ENCODE data around the gene NEURL1.
A peak's percentile ranks its signal among the peaks of the same experiment; 100 is the strongest.

Gene NEURL1

DNA sequence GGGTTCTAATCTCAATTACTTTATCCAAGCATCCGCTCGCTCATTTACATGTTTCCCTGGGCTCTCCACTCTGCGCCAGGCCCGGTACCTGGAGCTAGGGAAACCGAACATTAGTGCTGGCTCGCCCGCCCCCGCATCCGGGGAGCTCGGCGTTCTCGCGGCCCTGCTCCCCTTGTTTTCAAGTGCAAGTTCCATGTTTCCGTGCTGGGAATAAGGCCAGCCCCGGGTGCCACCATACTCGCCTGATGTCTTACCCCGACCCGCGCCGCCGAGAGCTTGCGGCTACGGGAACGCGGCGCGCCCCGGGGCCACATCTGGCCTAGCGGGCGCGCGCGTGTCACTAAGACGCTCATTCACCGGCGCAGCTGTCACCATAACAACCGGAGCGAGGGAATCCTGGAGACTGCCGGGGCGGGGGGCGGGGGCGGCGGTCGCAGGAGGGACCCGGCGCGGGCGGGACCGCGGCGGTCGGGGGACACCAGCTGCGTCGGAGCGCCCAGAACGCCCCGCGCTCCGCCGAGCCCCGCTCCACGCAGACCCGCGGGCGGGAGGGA is at the start of gene NEURL1:
Gene NEURL1, plus strand, starts transcription at position 344 of the 554 bp plus-strand sequence. CDS start 683 bp downstream, outside the sequence.
- DNase-seq, result peak; percentile 33

- no peak for DNase-seq
Measured at GRCh38 chr10:103444478-103444877, 49.0 kb upstream of the NEURL1 start.

DNA sequence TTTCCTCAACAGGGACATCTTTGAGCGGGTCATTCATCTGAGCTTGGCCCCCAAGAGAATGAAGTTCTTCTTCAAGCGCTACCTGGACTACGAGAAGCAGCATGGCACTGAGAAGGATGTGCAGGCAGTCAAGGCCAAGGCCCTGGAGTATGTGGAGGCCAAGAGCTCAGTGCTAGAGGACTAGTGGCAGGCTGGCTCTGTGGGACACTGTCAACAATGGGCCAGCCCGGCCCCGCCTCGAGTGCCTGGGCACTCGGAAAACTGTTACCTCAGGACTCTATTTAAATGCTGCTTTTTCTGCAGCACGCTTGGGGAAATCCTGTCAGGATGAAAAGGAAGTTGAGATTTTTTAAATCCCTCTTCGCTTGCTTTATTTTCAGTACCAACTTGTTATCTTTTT is 48.1 kb upstream of the NEURL1 start:
- no peak for DNase-seq

GRCh38 chr10:103445767-103446567 is 47.5 kb upstream of the NEURL1 start:
- DNase-seq, result no peak

- no peak for DNase-seq
Measured at GRCh38 chr10:103447187-103447586, 46.3 kb upstream of the NEURL1 start.

DNA sequence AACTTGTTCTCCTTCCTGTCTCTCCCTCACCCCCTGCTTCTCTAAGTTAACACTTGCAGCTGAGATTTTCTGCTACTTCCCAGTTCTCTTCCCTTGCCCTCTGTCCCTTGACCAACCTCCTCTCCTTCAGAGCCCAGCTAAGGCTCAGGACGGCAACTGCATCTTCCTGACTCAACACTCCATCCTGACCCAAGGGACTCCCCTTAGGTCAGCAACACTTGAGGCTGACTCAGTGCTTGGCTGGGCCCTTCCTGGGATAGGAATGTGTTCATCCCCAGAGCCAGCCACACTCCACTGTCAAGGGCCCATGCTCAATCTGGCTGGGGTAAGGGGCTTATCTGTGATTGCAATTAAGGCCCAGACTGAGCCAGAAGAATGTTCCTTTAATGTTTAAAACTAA is 44.8 kb upstream of the NEURL1 start:
- no peak for DNase-seq

GRCh38 chr10:103449208-103450144 is 44.0 kb upstream of the NEURL1 start:
- no peak for DNase-seq

DNA sequence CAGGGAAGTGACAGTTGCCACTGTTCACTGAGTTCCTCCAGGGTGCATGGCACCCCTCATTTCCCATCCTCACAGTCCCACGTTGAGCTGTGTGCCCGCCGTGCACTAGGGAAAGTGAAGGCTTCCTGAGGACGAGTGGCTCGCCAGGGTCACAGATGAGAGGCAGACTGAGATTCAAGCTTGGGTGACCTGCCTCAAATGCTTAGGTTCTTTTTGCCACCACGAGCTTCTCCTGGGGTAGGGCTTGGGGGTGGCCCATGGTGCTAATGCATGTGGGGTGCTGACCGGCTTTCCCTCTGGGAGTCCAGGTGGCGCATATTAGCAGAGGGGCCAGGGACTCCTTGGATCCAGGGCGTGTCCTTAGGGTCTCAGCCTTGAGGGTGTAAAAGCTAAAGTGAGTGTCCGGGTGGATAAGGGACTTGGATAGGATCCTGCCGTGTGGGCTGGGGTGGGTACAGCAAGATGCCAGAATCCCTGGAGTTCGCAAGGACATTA is 43.3 kb upstream of the NEURL1 start:
- DNase-seq, result no peak

DNA sequence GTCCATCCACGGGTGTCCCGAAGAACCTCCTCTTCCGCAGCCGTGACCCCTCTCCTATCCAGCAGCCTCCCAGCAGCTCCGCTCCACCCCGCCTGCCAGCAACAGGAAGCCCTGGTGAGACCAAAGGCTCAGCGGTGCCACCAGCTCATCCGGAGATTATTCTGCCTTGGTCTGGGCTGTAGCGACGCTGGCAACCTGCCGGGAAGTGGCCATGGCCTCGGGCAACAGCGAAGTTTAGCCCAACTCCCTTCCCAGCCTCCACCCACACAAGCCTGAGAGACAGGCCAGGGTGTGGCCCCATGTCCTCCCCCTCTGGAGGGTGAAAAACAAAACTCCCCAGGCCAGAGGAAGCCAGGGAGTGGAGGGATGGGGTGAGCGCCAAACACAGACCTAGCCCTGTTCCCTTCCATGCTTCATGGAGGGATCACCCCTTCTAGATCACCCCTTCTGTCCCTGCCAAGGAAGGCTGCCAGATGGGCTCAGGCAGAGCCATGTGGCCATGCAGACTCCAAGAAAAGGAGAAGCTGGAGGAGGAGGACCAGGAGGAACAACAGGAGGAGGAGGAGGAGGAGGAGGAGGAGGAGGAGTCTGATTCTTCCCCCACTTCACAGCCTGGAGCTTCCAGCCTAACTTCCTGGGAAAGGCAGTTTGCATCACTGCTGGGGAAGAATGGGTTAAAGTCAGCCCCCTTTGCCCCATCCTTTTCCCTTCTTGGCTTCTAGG is 42.3 kb upstream of the NEURL1 start:
- DNase-seq, result peak; percentile 56

DNA sequence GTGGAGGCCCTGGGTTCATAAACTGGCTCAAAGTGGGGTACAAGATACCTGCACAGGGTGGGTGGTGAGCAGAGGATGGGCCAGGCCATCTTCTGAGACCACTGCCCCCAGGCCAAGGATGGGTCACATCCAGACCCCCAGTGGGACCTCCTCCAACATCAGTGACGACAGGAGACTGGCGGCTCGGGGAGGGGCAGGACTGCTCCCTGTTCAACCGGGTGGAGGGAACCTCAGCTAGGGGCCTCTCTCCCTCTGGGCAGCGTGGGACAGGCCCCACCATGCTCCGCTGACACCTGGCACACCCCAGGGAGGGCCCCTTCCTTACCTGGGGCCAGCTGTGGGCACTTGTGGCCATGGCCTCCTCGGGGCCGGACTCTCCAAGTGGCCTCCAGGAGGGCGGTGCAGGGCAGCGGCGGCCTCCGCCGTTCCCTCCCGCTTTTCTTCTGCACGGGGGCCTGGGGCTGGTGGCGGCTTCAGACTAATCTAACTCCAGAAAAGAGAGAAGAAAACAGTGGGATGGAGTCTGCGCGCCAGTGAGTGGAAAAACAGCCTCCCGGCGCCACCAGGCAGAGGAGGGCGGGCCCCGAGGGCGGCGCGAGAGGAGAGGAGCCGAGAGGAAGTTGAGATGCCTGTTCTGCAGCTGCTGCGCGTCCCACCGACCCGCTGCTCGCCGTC is 41.5 kb upstream of the NEURL1 start, which contains the start of gene CALHM2:
Gene CALHM2, minus strand, starts transcription at position 540 of the 675 bp plus-strand sequence. CDS start 2,429 bp downstream, outside the sequence.
- DNase-seq, result peak; percentile 69

DNA sequence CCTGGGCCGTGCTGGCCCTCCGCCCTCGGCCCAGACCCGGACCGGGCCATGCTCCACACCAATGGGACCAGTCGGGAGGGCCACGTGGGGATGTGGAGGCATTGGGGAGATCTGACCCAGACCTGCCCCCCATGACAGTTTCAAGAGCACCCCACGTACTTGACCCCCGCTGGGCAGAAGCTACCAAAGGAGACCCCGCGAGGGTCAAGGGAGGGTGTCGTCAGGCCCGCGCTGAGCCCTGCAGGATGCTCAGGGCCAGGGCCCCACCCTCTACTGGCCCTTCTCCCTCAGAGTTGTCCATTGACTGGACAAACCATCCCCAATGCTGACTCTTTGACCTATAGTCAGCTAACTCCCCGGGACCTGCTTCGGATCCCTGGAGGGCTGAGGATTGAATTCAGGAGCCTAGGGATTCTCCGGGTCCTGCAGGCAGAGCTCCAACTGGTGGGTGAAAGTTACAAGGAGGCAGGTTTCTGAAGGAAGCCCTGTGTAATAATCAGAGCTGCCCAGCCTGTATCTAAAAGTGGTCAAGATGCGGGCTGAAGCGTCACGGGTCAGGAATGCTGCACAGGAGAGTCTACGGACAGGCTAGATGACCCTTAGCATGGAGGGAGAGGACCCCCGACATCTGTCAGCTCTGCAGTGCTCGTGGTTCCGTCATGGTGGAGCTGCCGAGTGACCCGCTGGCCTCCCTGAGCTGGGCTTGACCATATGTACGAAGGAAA is 40.8 kb upstream of the NEURL1 start:
- DNase-seq, result no peak

GRCh38 chr10:103454026-103454425 is 39.5 kb upstream of the NEURL1 start:
- DNase-seq, result no peak

GRCh38 chr10:103455235-103455634 is 38.3 kb upstream of the NEURL1 start:
- no peak for DNase-seq

GRCh38 chr10:103456074-103456660 is 37.3 kb upstream of the NEURL1 start:
- no peak for DNase-seq

DNA sequence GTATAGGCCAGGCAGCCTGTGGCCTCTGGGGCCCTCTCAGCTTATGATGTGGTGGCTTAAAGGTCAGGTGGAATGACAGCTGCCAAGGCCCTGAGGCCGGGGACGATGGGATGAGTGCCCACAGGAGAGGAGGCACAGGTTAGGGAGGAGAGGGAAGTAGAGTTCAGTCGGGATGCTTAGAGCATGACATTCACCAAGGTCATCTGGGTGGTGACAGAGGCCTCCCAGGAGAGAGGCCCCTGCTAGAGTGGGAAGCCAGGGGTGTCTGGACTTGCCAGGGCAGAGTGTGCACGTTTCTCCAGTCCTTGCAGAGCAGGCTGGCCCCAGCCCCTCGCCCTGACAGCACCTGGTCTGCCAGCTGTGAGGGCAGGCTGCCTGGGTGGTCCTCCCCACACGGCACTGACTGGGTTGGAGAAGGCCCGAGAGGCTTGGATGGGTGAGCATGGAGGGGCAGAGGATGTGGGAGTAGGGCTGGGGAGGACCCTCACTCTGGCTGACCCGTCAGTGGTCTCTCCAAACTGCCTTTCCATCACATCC is 36.3 kb upstream of the NEURL1 start:
- no peak for DNase-seq

GRCh38 chr10:103457896-103458583 is 35.5 kb upstream of the NEURL1 start:
- no peak for DNase-seq

DNA sequence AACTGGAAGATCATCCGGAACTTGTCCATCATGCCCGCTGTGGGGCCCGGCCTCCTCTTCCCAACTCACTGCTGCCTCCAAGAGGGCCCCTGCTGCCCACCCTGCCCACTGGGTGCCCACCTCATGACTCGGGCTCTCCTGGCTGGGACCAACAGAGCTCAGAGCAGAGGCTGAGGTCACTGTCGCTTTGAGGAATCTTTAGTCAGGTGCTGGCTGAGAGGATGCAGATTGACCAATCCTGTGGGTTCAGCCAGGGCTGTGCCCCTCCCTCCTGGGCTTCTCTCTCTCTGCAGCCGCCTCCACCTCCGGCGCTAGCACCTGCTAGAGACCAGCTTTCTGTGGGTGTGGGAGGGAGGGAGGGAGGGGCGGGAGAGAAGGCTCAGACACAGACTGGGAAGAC is 34.8 kb upstream of the NEURL1 start, which contains the start of gene CALHM1:
Gene CALHM1, minus strand, starts transcription at position 181 of the 400 bp plus-strand sequence. Its CDS starts 149 bp downstream, at position 32.
- no peak for DNase-seq

DNA sequence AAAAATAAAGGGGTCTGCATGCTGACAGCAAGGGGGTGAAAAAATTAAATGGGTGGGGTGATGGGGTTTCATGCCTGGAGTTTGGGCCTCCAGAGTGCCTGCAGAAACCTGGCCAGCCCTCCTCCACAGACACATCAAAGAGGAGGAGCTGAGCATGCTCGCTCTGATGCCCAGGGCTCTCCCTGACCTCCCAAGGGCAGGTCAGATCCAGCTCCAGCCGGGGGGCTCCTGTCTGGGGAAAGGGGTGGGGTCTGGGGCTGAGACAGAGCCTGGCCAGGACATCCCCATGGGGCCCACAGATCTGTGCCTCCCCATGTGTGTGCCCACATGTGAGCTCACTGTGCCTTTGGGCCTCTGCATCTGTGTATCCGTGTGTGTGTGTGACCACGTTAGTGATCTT is 33.9 kb upstream of the NEURL1 start:
- DNase-seq, result no peak

GRCh38 chr10:103463499-103463898 is 30.0 kb upstream of the NEURL1 start:
- no peak for DNase-seq
